HS-27A (cell line): ENCODE data around the gene EPHB3.

Source experiments
- DNase-seq: peaks from one replicate; pipeline ENCODE4 v3.0.0-alpha.2; 2012; ENCODE audit warnings: low read depth, missing footprints

Gene EPHB3

GRCh38 chr3:184561061-184561912, at the start of gene EPHB3:
Gene EPHB3, plus strand, starts transcription at chr3:184561785. Its CDS starts 451 bp downstream, at chr3:184562236.
- DNase-seq, result peak; percentile 94

- no peak for DNase-seq
Observed at GRCh38 chr3:184512621-184513020, 49.0 kb upstream of the EPHB3 start.

- peak; percentile 8 for DNase-seq
Observed at GRCh38 chr3:184513276-184514170, 48.1 kb upstream of the EPHB3 start.

GRCh38 chr3:184514171-184514490, 47.5 kb upstream of the EPHB3 start:
- no peak for DNase-seq

- peak; percentile 9 for DNase-seq
Observed at GRCh38 chr3:184523825-184524615, 37.6 kb upstream of the EPHB3 start.

- no peak for DNase-seq
Observed at GRCh38 chr3:184524981-184525336, 36.6 kb upstream of the EPHB3 start.

- DNase-seq, result no peak
Observed at GRCh38 chr3:184525337-184526087, 36.1 kb upstream of the EPHB3 start.

GRCh38 chr3:184526088-184526433, 35.5 kb upstream of the EPHB3 start:
- no peak for DNase-seq

GRCh38 chr3:184531626-184532280, 29.8 kb upstream of the EPHB3 start:
- no peak for DNase-seq

GRCh38 chr3:184532940-184533732, 28.4 kb upstream of the EPHB3 start:
- no peak for DNase-seq

GRCh38 chr3:184537885-184538665, 23.5 kb upstream of the EPHB3 start:
- DNase-seq, result no peak

- no peak for DNase-seq
Observed at GRCh38 chr3:184538666-184539431, 22.7 kb upstream of the EPHB3 start.

- no peak for DNase-seq
Observed at GRCh38 chr3:184539801-184540435, 21.7 kb upstream of the EPHB3 start.

- no peak for DNase-seq
Observed at GRCh38 chr3:184540777-184541681, 20.6 kb upstream of the EPHB3 start.

- no peak for DNase-seq
Observed at GRCh38 chr3:184541886-184542562, 19.6 kb upstream of the EPHB3 start.

- no peak for DNase-seq
Observed at GRCh38 chr3:184542577-184542976, 19.0 kb upstream of the EPHB3 start.

GRCh38 chr3:184543256-184543655, 18.3 kb upstream of the EPHB3 start:
- no peak for DNase-seq
